Suprapubic skin (tissue), 4 donors: ENCODE results near the gene NFATC2.

Experiments
- EP300 ChIP-seq: sonication (generic); formaldehyde crosslinking; IDR thresholded peaks from one replicate; pipeline ENCODE4 v1.6.1; 2017; ENCODE audit warnings: antibody characterized with exemption
- POLR2A ChIP-seq, 2 donors: fragments of 450-650 bp; IDR thresholded peaks; one replicate each; pipeline ENCODE4 v1.6.1; 2017; ENCODE audit warnings: antibody characterized with exemption in 2 of 2, mild to moderate bottlenecking in 2 of 2, moderate library complexity in 2 of 2
- POLR2AphosphoS5 ChIP-seq, 3 donors: sonication (generic); formaldehyde crosslinking; IDR thresholded peaks; one replicate each; pipeline ENCODE4 v1.6.1; 2017; ENCODE audit warnings: antibody characterized with exemption in 3 of 3
- TF ChIP-seq, protein P1 (sequence below), 2 donors: fragments of 200-600 bp in 1 of 2; fragments of 450-650 bp in 1 of 2; sonication (generic) in 1 of 2; IDR thresholded peaks; one replicate each; pipeline ENCODE4 v1.5.1; 2016 to 2019; ENCODE audit warnings: antibody characterized with exemption in 2 of 2, mild to moderate bottlenecking in 1 of 2, moderate library complexity in 1 of 2

DNA sequence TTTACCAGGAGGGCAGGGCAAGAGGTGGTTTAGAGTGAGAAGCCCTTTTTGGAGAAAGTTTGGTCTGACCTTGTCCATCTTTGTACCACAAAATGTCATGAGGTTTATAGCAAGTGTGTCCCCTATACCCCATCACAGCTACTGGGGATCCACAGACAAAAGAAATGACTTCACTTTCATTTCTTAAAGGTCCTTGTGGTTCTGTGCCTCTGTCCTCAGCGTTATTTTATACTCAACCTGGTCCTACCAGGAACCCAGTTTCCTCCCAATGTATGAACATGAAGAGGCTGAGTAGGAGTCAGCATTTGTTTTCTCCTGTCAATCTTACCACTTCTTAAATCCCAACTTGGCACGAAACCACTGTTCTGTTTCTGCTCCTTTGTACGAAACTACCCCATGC lies 157.6 kb downstream of the NFATC2 start:
- TF ChIP-seq, protein P1, sequence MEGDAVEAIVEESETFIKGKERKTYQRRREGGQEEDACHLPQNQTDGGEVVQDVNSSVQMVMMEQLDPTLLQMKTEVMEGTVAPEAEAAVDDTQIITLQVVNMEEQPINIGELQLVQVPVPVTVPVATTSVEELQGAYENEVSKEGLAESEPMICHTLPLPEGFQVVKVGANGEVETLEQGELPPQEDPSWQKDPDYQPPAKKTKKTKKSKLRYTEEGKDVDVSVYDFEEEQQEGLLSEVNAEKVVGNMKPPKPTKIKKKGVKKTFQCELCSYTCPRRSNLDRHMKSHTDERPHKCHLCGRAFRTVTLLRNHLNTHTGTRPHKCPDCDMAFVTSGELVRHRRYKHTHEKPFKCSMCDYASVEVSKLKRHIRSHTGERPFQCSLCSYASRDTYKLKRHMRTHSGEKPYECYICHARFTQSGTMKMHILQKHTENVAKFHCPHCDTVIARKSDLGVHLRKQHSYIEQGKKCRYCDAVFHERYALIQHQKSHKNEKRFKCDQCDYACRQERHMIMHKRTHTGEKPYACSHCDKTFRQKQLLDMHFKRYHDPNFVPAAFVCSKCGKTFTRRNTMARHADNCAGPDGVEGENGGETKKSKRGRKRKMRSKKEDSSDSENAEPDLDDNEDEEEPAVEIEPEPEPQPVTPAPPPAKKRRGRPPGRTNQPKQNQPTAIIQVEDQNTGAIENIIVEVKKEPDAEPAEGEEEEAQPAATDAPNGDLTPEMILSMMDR (IDR thresholded peaks at IDR 0.05): no peak
- TF ChIP-seq EP300 (no peak), POLR2AphosphoS5 (IDR thresholded peaks at IDR 0.05) (no peak), POLR2A (IDR thresholded peaks at IDR 0.05) (no peak)
